GM12878 (cell line): ENCODE data around the gene DMRT2. TPM values are rescaled to one million over a fixed set of nuclear protein-coding genes. Genes with fewer than 3 reads are reported as not detected.
A peak's percentile ranks its signal among the peaks of the same experiment; 100 is the strongest.

ENCODE experiments used
- ATAC-seq: fragments of 200-7000 bp; cut with Tn5 transposase; 3 replicates; pipeline ENCODE4 v1.9.1; 2020; ENCODE audit warnings: mild to moderate bottlenecking, moderate library complexity
- BruUV-seq: library from RNA; stranded (reverse); fragments of 400-500 nt; replicated peaks from 2 replicates; lab custom pipeline; 2021; lab: Mats Ljungman, UMichigan
- CTCF ChIA-PET: fragments of 300-600 bp; sonication (Branson Sonifier 250); formaldehyde crosslinking; extraction: SDS; loops from one replicate; lab custom pipeline; 2021; ENCODE audit warnings: inconsistent platforms; lab: Yijun Ruan, JAX
- POLR2A ChIA-PET: fragments of 350-600 bp; formaldehyde crosslinking; extraction: SDS; loops from one replicate; lab custom pipeline; 2021; ENCODE audit warnings: inconsistent platforms; lab: Charles Lee
- RAD21 ChIA-PET: fragments of 300-600 bp; sonication (Branson Sonifier 250); formaldehyde crosslinking; loops from one replicate; lab custom pipeline; 2023; ENCODE audit warnings: antibody characterized with exemption; ENCODE audit not compliant: unreplicated experiment; lab: Charles Lee
- SMC1A ChIA-PET: fragments of 300-600 bp; sonication (Branson Sonifier 250); formaldehyde crosslinking; loops from one replicate; lab custom pipeline; 2023; ENCODE audit not compliant: unreplicated experiment, uncharacterized antibody; lab: Charles Lee
- DNase-seq: peaks from one replicate; pipeline ENCODE4 v3.0.0-alpha.2; 2011; ENCODE audit warnings: low read depth, low spot score
- FAIRE-seq: peaks from 3 replicates; lab custom pipeline; 2011; peaks lifted over from hg19 to GRCh38; lab: Jason Lieb, UNC
- H2AFZ ChIP-seq: 2 replicates; pipeline ENCODE4 v1.6.0; 2011; ENCODE audit warnings: low read depth, low read length, control low read depth; ENCODE audit not compliant: control insufficient read depth
- H3K27ac ChIP-seq: 2 replicates; pipeline ENCODE4 v1.5.1; 2011; ENCODE audit warnings: control low read depth; ENCODE audit not compliant: control insufficient read depth, insufficient read depth
- H3K27me3 ChIP-seq, 2 experiments: replicated peaks in 1 of 2; 2 replicates each; pipeline versions ENCODE4 v1.6.0 to v1.6.1; 2011; ENCODE audit warnings: low read length in 1 of 2; ENCODE audit not compliant: control insufficient read depth in 2 of 2, insufficient read depth in 2 of 2
- H3K36me3 ChIP-seq, 2 experiments: 2 replicates each; pipeline ENCODE4 v1.5.1; 2011; ENCODE audit warnings: low read length in 1 of 2; ENCODE audit not compliant: control insufficient read depth in 2 of 2, insufficient read depth in 2 of 2
- H3K4me1 ChIP-seq: 2 replicates; pipeline ENCODE4 v1.6.1; 2011; ENCODE audit warnings: mild to moderate bottlenecking, low read length, moderate library complexity, mixed read lengths; ENCODE audit not compliant: control insufficient read depth, insufficient read depth
- H3K4me2 ChIP-seq: 2 replicates; pipeline ENCODE4 v1.6.0; 2011; ENCODE audit warnings: control low read depth; ENCODE audit not compliant: control insufficient read depth, insufficient read depth
- H3K4me3 ChIP-seq: fragments of 200-600 bp; sonication (generic); 2 replicates; pipeline ENCODE4 v1.5.1; 2016
- H3K79me2 ChIP-seq: 2 replicates; pipeline ENCODE4 v1.6.0; 2011; ENCODE audit warnings: low read length; ENCODE audit not compliant: control insufficient read depth, insufficient read depth
- H3K9ac ChIP-seq: 2 replicates; pipeline ENCODE4 v1.8.0; 2011; ENCODE audit warnings: low read length, control low read depth, mixed read lengths; ENCODE audit not compliant: control insufficient read depth, insufficient read depth
- H3K9me3 ChIP-seq: replicated peaks from 3 replicates; pipeline ENCODE4 v1.5.1; 2011; ENCODE audit warnings: mild to moderate bottlenecking, low read length; ENCODE audit not compliant: control insufficient read depth, insufficient read depth
- H4K20me1 ChIP-seq: 2 replicates; pipeline ENCODE4 v1.6.0; 2011; ENCODE audit not compliant: control insufficient read depth, insufficient read depth
- ATF7 ChIP-seq: fragments of 450-650 bp; IDR thresholded peaks from 2 replicates; pipeline ENCODE4 v1.6.1; 2016; ENCODE audit warnings: low read depth, mild to moderate bottlenecking
- BACH1 ChIP-seq: fragments of 450-650 bp; IDR thresholded peaks from 2 replicates; pipeline ENCODE4 v1.6.1; 2017; ENCODE audit warnings: mild to moderate bottlenecking, borderline replicate concordance
- BCL11A ChIP-seq: IDR thresholded peaks from 2 replicates; pipeline ENCODE4 v1.6.1; 2011; ENCODE audit warnings: low read depth, low read length
- BCL3 ChIP-seq: IDR thresholded peaks from 2 replicates; pipeline ENCODE4 v1.6.1; 2011; ENCODE audit warnings: borderline replicate concordance, low read depth, mild to moderate bottlenecking, moderate library complexity, low read length; ENCODE audit not compliant: insufficient read depth, poor library complexity, severe bottlenecking
- CHD2 ChIP-seq: IDR thresholded peaks from 2 replicates; pipeline ENCODE4 v1.6.1; 2011; ENCODE audit warnings: low read depth, low read length, improper control_type of control experiment, borderline replicate concordance
- EED ChIP-seq: sonication (generic); IDR thresholded peaks from 2 replicates; pipeline ENCODE4 v1.6.1; 2016; ENCODE audit warnings: antibody characterized with exemption, low read depth
- FOS ChIP-seq: IDR thresholded peaks from 3 replicates; pipeline ENCODE4 v1.6.1; 2011; ENCODE audit warnings: borderline replicate concordance; ENCODE audit not compliant: insufficient read length; ENCODE audit errors: extremely low read depth
- IKZF1 ChIP-seq: fragments of 450-650 bp; conservative IDR thresholded peaks from 2 replicates; pipeline ENCODE4 v1.6.1; 2017; ENCODE audit warnings: antibody characterized with exemption, mild to moderate bottlenecking
- IKZF2 ChIP-seq, 2 experiments: fragments of 450-650 bp; IDR thresholded peaks; 2 replicates each; pipeline ENCODE4 v1.6.1; 2017; ENCODE audit warnings: mild to moderate bottlenecking in 2 of 2, moderate library complexity in 2 of 2
- IRF4 ChIP-seq: IDR thresholded peaks from 2 replicates; pipeline ENCODE4 v1.6.1; 2011; ENCODE audit warnings: low read depth, low read length
- MTA2 ChIP-seq: fragments of 450-650 bp; IDR thresholded peaks from 2 replicates; pipeline ENCODE4 v1.6.1; 2016; ENCODE audit warnings: low read depth, mild to moderate bottlenecking, moderate library complexity
- MTA3 ChIP-seq: IDR thresholded peaks from 2 replicates; pipeline ENCODE4 v1.6.1; 2012; ENCODE audit warnings: low read length, inconsistent platforms, borderline replicate concordance
- NBN ChIP-seq: fragments of 450-650 bp; IDR thresholded peaks from 2 replicates; pipeline ENCODE4 v1.6.1; 2016
- PAX5 ChIP-seq: IDR thresholded peaks from 2 replicates; pipeline ENCODE4 v1.6.1; 2011; ENCODE audit warnings: low read depth, low read length, borderline replicate concordance
- PAX8 ChIP-seq: fragments of 450-650 bp; IDR thresholded peaks from 2 replicates; pipeline ENCODE4 v1.6.1; 2017; ENCODE audit warnings: mild to moderate bottlenecking, moderate library complexity
- POLR2A ChIP-seq: IDR thresholded peaks from 2 replicates; pipeline ENCODE4 v1.6.1; 2011; ENCODE audit warnings: low read depth, mild to moderate bottlenecking, low read length
- RAD21 ChIP-seq: IDR thresholded peaks from 2 replicates; pipeline ENCODE4 v1.6.1; 2011; ENCODE audit warnings: mild to moderate bottlenecking, low read depth, low read length, moderate library complexity; ENCODE audit not compliant: insufficient read depth
- RUNX3 ChIP-seq: IDR thresholded peaks from 2 replicates; pipeline ENCODE4 v1.6.1; 2012; ENCODE audit warnings: low read length, inconsistent platforms
- SP1 ChIP-seq: IDR thresholded peaks from one replicate; pipeline ENCODE4 v1.6.1; 2011; ENCODE audit warnings: low read depth, low read length
- TBL1XR1 ChIP-seq: IDR thresholded peaks from 2 replicates; pipeline ENCODE4 v1.6.1; 2012; ENCODE audit warnings: low read depth, low read length, improper control_type of control experiment
- WRNIP1 ChIP-seq: IDR thresholded peaks from 2 replicates; pipeline ENCODE4 v1.6.1; 2011; ENCODE audit warnings: low read depth, low read length, improper control_type of control experiment, borderline replicate concordance
- YY1 ChIP-seq: IDR thresholded peaks from 2 replicates; pipeline ENCODE4 v1.6.1; 2011; ENCODE audit warnings: low read depth, mild to moderate bottlenecking, low read length
- WGBS: methylation state at CpG from one replicate; pipeline ENCODE4 v1.1.6; 2016; ENCODE audit warnings: low lambda C conversion rate; ENCODE audit not compliant: insufficient replicate concordance, insufficient coverage; ENCODE audit errors: missing lambda C conversion rate; 5-methylcytosine and 5-hydroxymethylcytosine counted together
- in situ Hi-C: fragments of 300-500 bp; cut with MboI; formaldehyde crosslinking; loops from 9 replicates; pipeline ENCODE4 v1.14.3; 2018; ENCODE audit warnings: mixed read lengths
- intact Hi-C: fragments of 100-400 bp; cut with micrococcal nuclease; formaldehyde crosslinking; loops from one replicate; pipeline ENCODE4 v1.14.2; 2022; ENCODE audit not compliant: unreplicated experiment
- polyA plus RNA-seq, 11 experiments: library from polyadenylated mRNA; depleted of rRNA in 4 of 11; unstranded in 6 of 11; stranded (reverse) in 5 of 11; fragments of >200 nt; fragmentation: Nextera tagmentation in 4 of 11; fragmentation: Illumina TruSeq in 1 of 11; extraction: Ambion mirVana in 4 of 11; extraction: Trizol in 1 of 11; gene quantifications; 1 replicate in 1 of 11; 2 replicates in 10 of 11; pipeline versions ENCODE4 v1.2.1 to v1.2.3, GENCODE V29; 2011 to 2016; ENCODE audit warnings: inconsistent platforms in 2 of 11, missing spikeins in 2 of 11, low read depth in 1 of 11
- total RNA-seq, 4 experiments: library from RNA; depleted of rRNA in 3 of 4; stranded (reverse); fragments of >200 nt in 3 of 4; fragmentation: Illumina TruSeq in 1 of 4; extraction: Trizol in 1 of 4; gene quantifications; 2 replicates each; pipeline versions ENCODE4 v1.2.1 to v1.2.3, GENCODE V29; 2013 to 2021
- TF ChIP-seq, protein P1 (sequence below): fragments of 450-650 bp; IDR thresholded peaks from 2 replicates; pipeline ENCODE4 v1.6.1; 2016; ENCODE audit warnings: mild to moderate bottlenecking

The DMRT2 gene
- total and polyA plus RNA-seq, 10 of the 15 experiments (the other 5 are each of a cell fraction or from before 2014, with no cell fraction given) = 0.08 to 50.2 (median 0.69) TPM

DNA sequence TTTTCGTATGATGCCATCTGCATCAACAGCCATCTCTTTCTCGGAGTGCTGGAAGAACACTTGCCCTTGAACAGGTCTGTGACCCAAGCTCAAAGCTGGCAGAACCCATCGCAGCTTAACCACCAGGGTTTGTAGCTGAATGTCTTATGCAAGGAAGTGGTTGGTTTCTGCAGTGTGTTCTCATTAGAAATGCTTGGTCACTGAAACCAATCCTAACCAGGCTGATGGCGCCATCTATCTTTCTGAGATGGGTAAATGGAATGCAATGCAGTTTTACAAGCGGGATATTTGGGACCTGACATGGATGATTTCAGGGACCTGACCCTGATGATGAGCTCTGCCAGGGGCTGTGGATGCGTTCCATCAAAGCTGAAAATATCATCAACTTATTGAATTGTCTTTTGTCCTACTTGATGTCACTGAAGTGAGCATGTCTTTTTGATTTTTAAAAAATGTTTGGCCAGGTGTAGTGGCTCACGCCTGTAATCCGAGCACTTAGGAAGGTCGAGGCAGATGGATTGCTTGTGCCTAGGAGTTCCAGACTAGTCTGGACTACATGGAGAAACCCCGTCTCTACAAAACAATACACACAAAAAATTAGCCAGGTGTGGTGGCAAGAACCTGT lies 45.0 kb upstream of the DMRT2 start:
- ChIA-PET SMC1A (interaction anchor here (0.6 to 6.6 kb wide), 30 partner anchors 10 to 978 kb away, joined by 3 to 92 read pairs (median 4); no protein-coding TSS in a partner anchor), POLR2A (no interaction called here), RAD21 (interaction anchor here (0.5 to 3.8 kb wide), 20 partner anchors 9 to 601 kb away, joined by 3 to 43 read pairs (median 4); no protein-coding TSS in a partner anchor), CTCF (interaction anchor here (0.6 to 6.4 kb wide), 65 partner anchors 8 to 1724 kb away, joined by 3 to 153 read pairs (median 4); partner anchors contain the start of gene DMRT2)
- Histone ChIP-seq H4K20me1 (peaks cover 3% of the 10 kb centered on the region; the same call in 1 of the 2 replicates), H3K36me3 (no peaks in the 10 kb centered on the region), H3K27ac (no peak overlapping the region), H3K9me3 (no peaks in the 10 kb centered on the region), H3K4me1 (peaks cover 7% of the 10 kb centered on the region), H3K9ac (no peak overlapping the region), H3K4me3 (no peak overlapping the region), H3K27me3 (no peaks in the 10 kb centered on the region), H3K79me2 (no peaks in the 10 kb centered on the region), H2AFZ (peak overlapping the region; percentile 5; the same call in 1 of the 2 replicates), H3K4me2 (peak overlapping the region; percentile 3)
- FAIRE-seq (peak; percentile 76), DNase-seq (peak; percentile 53), ATAC-seq (peak; percentile 75)
- intact Hi-C loops (loop anchor here (2.0 to 10.0 kb wide), 4 partner anchors 112 to 530 kb away; no protein-coding TSS in a partner anchor), in situ Hi-C loops (loop anchor here (5.0 kb wide), 1 partner anchor 393 kb away; no protein-coding TSS in a partner anchor)
- 28% methylated on average over 10 of the region's 10 CpGs for WGBS
- BruUV-seq = no TSS peak
- no peak for TF ChIP-seq MTA3
- TF ChIP-seq NBN = peak; percentile 38; the same call in 1 of the 2 replicates
- TF ChIP-seq MTA2 = peak; percentile 39
- TF ChIP-seq PAX5 = no peak
- 0 out of 2 replicates have a peak, but pooled peaks have one; percentile 30 for TF ChIP-seq IKZF1
- TF ChIP-seq FOS = no peak
- TF ChIP-seq BCL11A = peak; percentile 29; the same call in 1 of the 2 replicates
- TF ChIP-seq BCL3 = no peak
- TF ChIP-seq, protein P1, sequence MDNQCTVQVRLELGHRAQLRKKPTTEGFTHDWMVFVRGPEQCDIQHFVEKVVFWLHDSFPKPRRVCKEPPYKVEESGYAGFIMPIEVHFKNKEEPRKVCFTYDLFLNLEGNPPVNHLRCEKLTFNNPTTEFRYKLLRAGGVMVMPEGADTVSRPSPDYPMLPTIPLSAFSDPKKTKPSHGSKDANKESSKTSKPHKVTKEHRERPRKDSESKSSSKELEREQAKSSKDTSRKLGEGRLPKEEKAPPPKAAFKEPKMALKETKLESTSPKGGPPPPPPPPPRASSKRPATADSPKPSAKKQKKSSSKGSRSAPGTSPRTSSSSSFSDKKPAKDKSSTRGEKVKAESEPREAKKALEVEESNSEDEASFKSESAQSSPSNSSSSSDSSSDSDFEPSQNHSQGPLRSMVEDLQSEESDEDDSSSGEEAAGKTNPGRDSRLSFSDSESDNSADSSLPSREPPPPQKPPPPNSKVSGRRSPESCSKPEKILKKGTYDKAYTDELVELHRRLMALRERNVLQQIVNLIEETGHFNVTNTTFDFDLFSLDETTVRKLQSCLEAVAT = no peak
- peak; percentile 90 for TF ChIP-seq RAD21
- 0 out of 2 replicates have a peak, but pooled peaks have one; percentile 18 for TF ChIP-seq TBL1XR1
- no peak for TF ChIP-seq POLR2A
- TF ChIP-seq IRF4 = 0 out of 2 replicates have a peak, but pooled peaks have one; percentile 29
- TF ChIP-seq IKZF2 (IDR thresholded peaks at IDR 0.05) = peak; percentile 47 to 51; a peak in 3 of 4 replicates
- peak; percentile 64 for TF ChIP-seq RUNX3
- no peak for TF ChIP-seq SP1
- peak; percentile 36; the same call in 1 of the 2 replicates for TF ChIP-seq YY1
- TF ChIP-seq WRNIP1 = peak; percentile 96; the same call in 1 of the 2 replicates
- TF ChIP-seq CHD2 = no peak
- TF ChIP-seq ATF7 = peak; percentile 48
- TF ChIP-seq PAX8 = no peak
- 0 out of 2 replicates have a peak, but pooled peaks have one; percentile 18 for TF ChIP-seq EED
- TF ChIP-seq BACH1 = peak; percentile 65; the same call in 1 of the 2 replicates
